HepG2 (cell line): Measurements from ENCODE around the gene DPP8.

Source experiments
- XBP1 ChIP-seq: sonication (generic); formaldehyde crosslinking; IDR thresholded peaks from 2 replicates; pipeline ENCODE4 v1.5.0; 2020; ENCODE audit warnings: missing genetic modification reagents
- TF ChIP-seq, protein P1 (sequence below): sonication (generic); formaldehyde crosslinking; IDR thresholded peaks from 2 replicates; pipeline ENCODE4 v1.4.0; 2020; ENCODE audit warnings: mild to moderate bottlenecking, missing genetic modification reagents

- TF ChIP-seq, protein P1, sequence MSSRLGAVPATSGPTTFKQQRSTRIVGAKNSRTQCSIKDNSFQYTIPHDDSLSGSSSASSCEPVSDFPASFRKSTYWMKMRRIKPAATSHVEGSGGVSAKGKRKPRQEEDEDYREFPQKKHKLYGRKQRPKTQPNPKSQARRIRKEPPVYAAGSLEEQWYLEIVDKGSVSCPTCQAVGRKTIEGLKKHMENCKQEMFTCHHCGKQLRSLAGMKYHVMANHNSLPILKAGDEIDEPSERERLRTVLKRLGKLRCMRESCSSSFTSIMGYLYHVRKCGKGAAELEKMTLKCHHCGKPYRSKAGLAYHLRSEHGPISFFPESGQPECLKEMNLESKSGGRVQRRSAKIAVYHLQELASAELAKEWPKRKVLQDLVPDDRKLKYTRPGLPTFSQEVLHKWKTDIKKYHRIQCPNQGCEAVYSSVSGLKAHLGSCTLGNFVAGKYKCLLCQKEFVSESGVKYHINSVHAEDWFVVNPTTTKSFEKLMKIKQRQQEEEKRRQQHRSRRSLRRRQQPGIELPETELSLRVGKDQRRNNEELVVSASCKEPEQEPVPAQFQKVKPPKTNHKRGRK (CRISPR knock-in tag): no peak
- TF ChIP-seq XBP1 (CRISPR knock-in tag): no peak
Measured at GRCh38 chr15:65394936-65395335, 122.6 kb downstream of the DPP8 start.
